ENCODE measurements around the gene GDPD5. TPM values are rescaled to one million over a fixed set of nuclear protein-coding genes. Genes with fewer than 3 reads are reported as not detected.

GDPD5 gene
- total and polyA plus RNA-seq, 2 donors (not counting 3 experiments of a cell fraction or from before 2014, with no cell fraction given): 60.2 to 79.2 TPM

DNA sequence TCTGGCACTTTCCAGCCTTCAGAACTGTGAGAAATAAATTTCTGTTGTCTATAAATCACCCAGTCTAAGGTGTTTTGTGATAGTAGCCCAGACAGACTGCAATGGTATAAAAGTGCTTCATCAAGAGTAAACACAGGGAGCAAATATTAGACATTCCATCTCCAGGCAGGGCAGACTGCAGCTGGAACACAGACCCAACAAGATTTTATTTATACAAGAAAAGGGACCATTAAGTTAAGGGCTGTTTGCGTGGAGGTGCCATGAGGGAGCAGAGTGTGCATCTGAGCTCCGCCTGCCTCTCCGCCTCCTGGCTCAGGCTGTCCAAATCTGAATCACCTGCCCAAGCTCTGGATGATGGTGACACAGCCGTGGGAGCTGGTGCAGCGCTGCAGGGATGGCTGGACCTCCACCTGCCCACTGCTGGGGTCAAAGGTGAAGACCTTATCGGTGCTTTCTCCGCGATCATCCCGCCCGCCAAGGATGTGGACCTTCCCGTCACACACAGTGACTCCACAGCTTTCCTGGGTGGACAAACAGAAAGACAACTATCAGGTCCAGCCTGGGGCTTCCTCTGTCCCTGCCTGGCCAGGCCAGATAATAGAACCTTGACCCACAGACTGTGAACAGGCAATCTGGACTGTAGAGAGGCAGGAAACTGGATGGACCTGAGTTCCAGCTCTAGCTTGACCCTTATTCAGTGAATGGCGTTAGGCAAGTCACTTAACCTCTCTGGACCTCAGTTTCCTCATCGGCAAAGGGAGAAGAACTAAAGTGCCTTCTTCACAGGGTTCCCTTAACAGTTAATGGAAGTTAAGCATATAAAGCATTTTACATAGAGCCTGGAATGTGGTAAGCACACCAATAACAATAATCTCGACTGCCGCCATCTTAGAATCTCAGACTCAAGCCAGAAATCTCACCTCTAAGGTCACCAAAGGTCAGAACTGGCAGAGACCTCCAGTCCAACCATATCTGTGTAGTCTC, 103.2 kb downstream of the GDPD5 start:
- no peaks in the 10 kb centered on the region for H3K9me3 ChIP-seq (replicated peaks; ENCODE audit: control insufficient read depth, insufficient read depth, low read length)
- H3K4me3 ChIP-seq (replicated peaks in 1 of 3; ENCODE audit: insufficient read depth in 1 of 3, low read depth in 1 of 3, low read length in 3 of 3): no peak overlapping the region
- no peak overlapping the region for H3K4me2 ChIP-seq (ENCODE audit: insufficient read depth, low read length)
- DNase-seq (ENCODE audit: low read depth, low spot score) (no peak), FAIRE-seq (no peak)
- peaks cover 0 to 6% of the 10 kb centered on the region in 2 experiments for H3K36me3 ChIP-seq (ENCODE audit: control insufficient read depth in 2 of 2, extremely low read depth in 1 of 2, insufficient read depth in 2 of 2, low read length in 2 of 2)
- peaks cover 22% of the 10 kb centered on the region for H3K4me1 ChIP-seq (ENCODE audit: control insufficient read depth, extremely low read depth, insufficient read depth, low read length)
- H3K27me3 ChIP-seq (ENCODE audit: control insufficient read depth in 2 of 2, insufficient read depth in 2 of 2, low read length in 2 of 2): no peaks in the 10 kb centered on the region
- H3K9ac ChIP-seq (replicated peaks; ENCODE audit: extremely low read depth, insufficient read depth, low read length): no peak overlapping the region
- no peaks in the 10 kb centered on the region for H3K79me2 ChIP-seq (ENCODE audit: control insufficient read depth, insufficient read depth, low read length)
- TF ChIP-seq POLR2A (IDR thresholded peaks at IDR 0.05; ENCODE audit: low read depth, low read length): no peak
- TF ChIP-seq FOS (IDR thresholded peaks at IDR 0.05; ENCODE audit: borderline replicate concordance, insufficient read depth, low read length): no peak
- no peak for TF ChIP-seq CTCF (IDR thresholded peaks at IDR 0.05; ENCODE audit: extremely low read depth in 1 of 2, insufficient read depth in 1 of 2, low read depth in 1 of 2, low read length in 2 of 2)
- no peak for TF ChIP-seq MYC (IDR thresholded peaks at IDR 0.05; ENCODE audit: low read depth, low read length)
- no peak for TF ChIP-seq POLR2AphosphoS5 (IDR thresholded peaks at IDR 0.05; ENCODE audit: insufficient read depth, low read depth, low read length)
- no peak for TF ChIP-seq MAX (IDR thresholded peaks at IDR 0.05; ENCODE audit: insufficient read depth, insufficient read length)
- no peak for TF ChIP-seq JUN (IDR thresholded peaks at IDR 0.05; ENCODE audit: borderline replicate concordance, insufficient read depth, insufficient read length, low read depth)
- TF ChIP-seq GATA2 (IDR thresholded peaks at IDR 0.05; ENCODE audit: insufficient read depth, insufficient read length, low read depth, low read length): no peak
- no peak for TF ChIP-seq EZH2 (IDR thresholded peaks at IDR 0.05; ENCODE audit: borderline replicate concordance, low read depth, low read length, severe bottlenecking)
- no peak overlapping the region for H2AFZ ChIP-seq (ENCODE audit: low read depth, low read length)
- no peaks in the 10 kb centered on the region for H4K20me1 ChIP-seq (replicated peaks; ENCODE audit: control insufficient read depth, extremely low read depth, insufficient read depth, low read length)
- intact Hi-C loops (cut with micrococcal nuclease) (no loop called here), dilution Hi-C loops (cut with MboI; ENCODE audit: extremely low pct_ligation_motif_present, low sequenced_read_pairs) (no loop called here)
- no peak overlapping the region for H3K27ac ChIP-seq (ENCODE audit: insufficient read depth, low read depth, low read length)
- no TSS peak for BruUV-seq (replicated peaks)
- ChIA-PET POLR2A (no interaction called here), CTCF (no interaction called here)
- H3K9me1 ChIP-seq (replicated peaks; ENCODE audit: control insufficient read depth, extremely low read depth, insufficient read depth, low read length): no peaks in the 10 kb centered on the region

Measured in endothelial cell of umbilical vein (primary cell).